GM21526 (cell line): ENCODE measurements around the gene IFT81.
"Not testable (repeated sequence)": the region's sequence is repeated elsewhere in the genome, so short reads cannot be mapped to it uniquely, and the experiment has no call there.

ENCODE experiments used
- ATAC-seq: cut with Tn5 transposase; IDR thresholded peaks from one replicate; pipeline ENCODE4 v1.9.1; 2021; ENCODE audit warnings: moderate library complexity; ENCODE audit not compliant: unreplicated experiment, low FRiP score

The IFT81 gene

GRCh38 chr12:110198386-110198785 lies 74.2 kb downstream of the IFT81 start:
- no peak for ATAC-seq

- no peak for ATAC-seq
Measured at GRCh38 chr12:110199339-110200123, 75.4 kb downstream of the IFT81 start.

- no peak for ATAC-seq
Measured at GRCh38 chr12:110200124-110200417, 75.9 kb downstream of the IFT81 start.

GRCh38 chr12:110201995-110202394 lies 77.8 kb downstream of the IFT81 start:
- no peak for ATAC-seq

- no peak for ATAC-seq
Measured at GRCh38 chr12:110203546-110203945, 79.4 kb downstream of the IFT81 start.

- ATAC-seq = no peak
Measured at GRCh38 chr12:110205931-110206330, 81.8 kb downstream of the IFT81 start.

- not testable (repeated sequence) for ATAC-seq
Measured at GRCh38 chr12:110211639-110212536, 87.7 kb downstream of the IFT81 start.

- no peak for ATAC-seq
Measured at GRCh38 chr12:110217996-110218674, 94.0 kb downstream of the IFT81 start.

GRCh38 chr12:110222027-110222426 lies 97.9 kb downstream of the IFT81 start:
- ATAC-seq = no peak

- no peak for ATAC-seq
Measured at GRCh38 chr12:110222433-110222832, 98.3 kb downstream of the IFT81 start.

- ATAC-seq = no peak
Measured at GRCh38 chr12:110223777-110224378, 99.7 kb downstream of the IFT81 start.

- no peak for ATAC-seq
Measured at GRCh38 chr12:110224379-110225304, 100.5 kb downstream of the IFT81 start.

GRCh38 chr12:110227138-110227537 lies 103.0 kb downstream of the IFT81 start:
- ATAC-seq = no peak

GRCh38 chr12:110228348-110228747 lies 104.2 kb downstream of the IFT81 start:
- ATAC-seq = not testable (repeated sequence)

GRCh38 chr12:110228756-110229155 lies 104.6 kb downstream of the IFT81 start:
- no peak for ATAC-seq

GRCh38 chr12:110229409-110229808 lies 105.3 kb downstream of the IFT81 start:
- no peak for ATAC-seq

GRCh38 chr12:110230655-110231054 lies 106.5 kb downstream of the IFT81 start:
- no peak for ATAC-seq

- no peak for ATAC-seq
Measured at GRCh38 chr12:110233212-110233903, 109.2 kb downstream of the IFT81 start.

GRCh38 chr12:110234331-110234751 lies 110.2 kb downstream of the IFT81 start:
- no peak for ATAC-seq
